Thyroid gland (tissue), 4 donors: ENCODE measurements around the gene CUL4A.

ENCODE experiments used
- POLR2A ChIP-seq, 2 donors: fragments of 450-650 bp; IDR thresholded peaks; one replicate each; pipeline ENCODE4 v1.6.1; 2017; ENCODE audit warnings: antibody characterized with exemption in 2 of 2, mild to moderate bottlenecking in 2 of 2, moderate library complexity in 1 of 2
- TF ChIP-seq, protein P1 (sequence below), 6 experiments: fragments of 200-600 bp in 3 of 6; fragments of 450-650 bp in 3 of 6; sonication (generic) in 3 of 6; IDR thresholded peaks; one replicate each; pipeline ENCODE4 v1.5.1; 2016 to 2019; ENCODE audit warnings: antibody characterized with exemption in 6 of 6, mild to moderate bottlenecking in 2 of 6, inconsistent platforms in 1 of 6, moderate library complexity in 1 of 6

DNA sequence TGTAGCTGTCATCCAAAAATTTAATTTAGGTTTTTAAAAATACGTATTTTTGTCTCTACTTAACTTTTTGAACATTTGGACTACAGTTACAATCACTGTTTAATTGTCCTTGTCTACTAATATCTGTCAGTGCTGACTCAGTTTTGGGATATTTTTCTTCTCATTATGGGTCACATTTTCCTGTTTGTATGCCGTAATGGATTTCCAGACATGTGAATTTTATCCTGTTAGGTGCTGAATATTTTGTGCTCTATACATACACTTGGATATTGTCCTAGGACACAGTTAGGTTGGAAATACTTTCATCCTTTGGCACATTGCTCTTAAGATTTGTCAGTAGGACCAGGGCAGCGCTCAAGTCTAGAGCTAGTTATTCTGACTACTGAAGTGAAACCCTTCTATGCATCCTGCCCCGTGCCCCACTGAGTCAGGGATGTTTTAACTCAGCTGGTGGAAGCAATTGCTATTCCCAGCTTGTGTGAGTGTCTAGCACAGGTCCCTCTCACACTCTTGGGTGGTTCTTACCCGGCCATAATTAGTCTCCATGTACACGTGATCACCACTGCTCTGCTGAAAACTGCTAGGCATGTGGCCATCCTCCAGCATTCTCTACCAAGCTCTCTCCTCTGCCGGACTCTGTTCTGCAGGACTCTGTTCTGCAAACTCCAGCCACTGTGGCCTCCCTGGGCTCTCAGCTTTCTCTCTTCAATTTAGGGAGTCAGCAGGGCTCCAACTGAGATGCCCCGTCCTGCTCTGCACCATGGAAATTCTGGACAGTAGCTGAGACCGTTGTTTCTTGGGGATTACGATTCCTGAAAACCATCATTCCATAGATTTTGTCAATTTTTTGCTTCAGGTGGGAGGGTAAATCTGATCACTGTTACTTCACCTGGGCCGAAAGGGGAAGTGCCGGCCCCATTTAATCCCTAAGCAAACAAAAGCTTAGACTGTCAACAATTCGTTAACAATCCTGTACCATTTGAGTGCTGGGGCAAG lies 39.8 kb upstream of the CUL4A start:
- TF ChIP-seq, protein P1, sequence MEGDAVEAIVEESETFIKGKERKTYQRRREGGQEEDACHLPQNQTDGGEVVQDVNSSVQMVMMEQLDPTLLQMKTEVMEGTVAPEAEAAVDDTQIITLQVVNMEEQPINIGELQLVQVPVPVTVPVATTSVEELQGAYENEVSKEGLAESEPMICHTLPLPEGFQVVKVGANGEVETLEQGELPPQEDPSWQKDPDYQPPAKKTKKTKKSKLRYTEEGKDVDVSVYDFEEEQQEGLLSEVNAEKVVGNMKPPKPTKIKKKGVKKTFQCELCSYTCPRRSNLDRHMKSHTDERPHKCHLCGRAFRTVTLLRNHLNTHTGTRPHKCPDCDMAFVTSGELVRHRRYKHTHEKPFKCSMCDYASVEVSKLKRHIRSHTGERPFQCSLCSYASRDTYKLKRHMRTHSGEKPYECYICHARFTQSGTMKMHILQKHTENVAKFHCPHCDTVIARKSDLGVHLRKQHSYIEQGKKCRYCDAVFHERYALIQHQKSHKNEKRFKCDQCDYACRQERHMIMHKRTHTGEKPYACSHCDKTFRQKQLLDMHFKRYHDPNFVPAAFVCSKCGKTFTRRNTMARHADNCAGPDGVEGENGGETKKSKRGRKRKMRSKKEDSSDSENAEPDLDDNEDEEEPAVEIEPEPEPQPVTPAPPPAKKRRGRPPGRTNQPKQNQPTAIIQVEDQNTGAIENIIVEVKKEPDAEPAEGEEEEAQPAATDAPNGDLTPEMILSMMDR (IDR thresholded peaks at IDR 0.05), result no peak
- no peak for TF ChIP-seq POLR2A (IDR thresholded peaks at IDR 0.05)
